K562 (cell line): Measurements from ENCODE around the gene HDAC7. TPM values are rescaled to one million over a fixed set of nuclear protein-coding genes. Genes with fewer than 3 reads are reported as not detected.

Source experiments
- BCLAF1 ChIP-seq, 2 experiments: fragments of 450-650 bp in 1 of 2; IDR thresholded peaks; 2 replicates each; pipeline ENCODE4 v1.6.1; 2011 to 2017; ENCODE audit warnings: low read depth in 2 of 2, antibody characterized with exemption in 1 of 2, borderline replicate concordance in 1 of 2, low read length in 1 of 2, mild to moderate bottlenecking in 1 of 2, mixed read lengths in 1 of 2; ENCODE audit not compliant: control insufficient read depth in 1 of 2
- BCOR ChIP-seq: fragments of 450-650 bp; IDR thresholded peaks from 2 replicates; pipeline ENCODE4 v1.6.1; 2016
- CCAR2 ChIP-seq: fragments of 200-400 bp; formaldehyde crosslinking; IDR thresholded peaks from 2 replicates; pipeline ENCODE4 v1.6.1; 2017; ENCODE audit warnings: mild to moderate bottlenecking, low read depth, low read length
- EHMT2 ChIP-seq: fragments of 450-650 bp; IDR thresholded peaks from 2 replicates; pipeline ENCODE4 v1.6.1; 2018; ENCODE audit warnings: antibody characterized with exemption
- ETV6 ChIP-seq, 3 experiments: fragments of 150-350 bp in 1 of 3; sonication (generic) in 1 of 3; formaldehyde crosslinking in 1 of 3; IDR thresholded peaks; 2 replicates each; pipeline versions ENCODE4 v1.6.1 to v1.8.0; 2014 to 2022; ENCODE audit warnings: borderline replicate concordance in 2 of 3, low read depth in 2 of 3, antibody characterized with exemption in 1 of 3, low read length in 1 of 3, mild to moderate bottlenecking in 1 of 3, missing genetic modification reagents in 1 of 3
- HNRNPL ChIP-seq: fragments of 200-400 bp; formaldehyde crosslinking; IDR thresholded peaks from 2 replicates; pipeline ENCODE4 v1.6.1; 2017; ENCODE audit warnings: low read depth, mild to moderate bottlenecking, low read length
- KDM1A ChIP-seq, 2 experiments: fragments of 450-650 bp; IDR thresholded peaks; 2 replicates each; pipeline ENCODE4 v1.6.1; 2016; ENCODE audit warnings: mild to moderate bottlenecking in 2 of 2
- MIER1 ChIP-seq: fragments of 450-650 bp; IDR thresholded peaks from 2 replicates; pipeline ENCODE4 v1.6.1; 2016; ENCODE audit warnings: antibody characterized with exemption, mild to moderate bottlenecking, low read depth
- MTA2 ChIP-seq: fragments of 450-650 bp; IDR thresholded peaks from 2 replicates; pipeline ENCODE4 v1.6.1; 2016; ENCODE audit warnings: low read depth
- NKRF ChIP-seq: fragments of 450-650 bp; IDR thresholded peaks from 2 replicates; pipeline ENCODE4 v1.6.1; 2016; ENCODE audit warnings: borderline replicate concordance
- RCOR1 ChIP-seq, 2 experiments: IDR thresholded peaks; 2 replicates each; pipeline ENCODE4 v1.6.1; 2012; ENCODE audit warnings: low read depth in 2 of 2, low read length in 2 of 2, borderline replicate concordance in 1 of 2, improper control_type of control experiment in 1 of 2
- RNF219 ChIP-seq: fragments of 250-450 bp; sonication (Bioruptor Pico); IDR thresholded peaks from 2 replicates; pipeline ENCODE4 v1.5.0; 2022; ENCODE audit warnings: mild to moderate bottlenecking
- ZBTB5 ChIP-seq: fragments of 450-650 bp; IDR thresholded peaks from 2 replicates; pipeline ENCODE4 v1.6.1; 2017; ENCODE audit warnings: antibody characterized with exemption
- ZNF277 ChIP-seq: fragments of 250-450 bp; sonication (Bioruptor Pico); IDR thresholded peaks from 2 replicates; pipeline ENCODE4 v1.8.0; 2022; ENCODE audit warnings: inconsistent platforms, mild to moderate bottlenecking, moderate library complexity, borderline replicate concordance
- ZNF561 ChIP-seq: fragments of 450-650 bp; formaldehyde crosslinking; conservative IDR thresholded peaks from 2 replicates; pipeline ENCODE4 v1.4.0; 2020; ENCODE audit warnings: mild to moderate bottlenecking, moderate library complexity
- polyA plus RNA-seq, 8 experiments: library from polyadenylated mRNA; depleted of rRNA in 4 of 8; stranded (reverse) in 5 of 8; unstranded in 3 of 8; fragments of >200 nt; fragmentation: Nextera tagmentation in 2 of 8; fragmentation: Illumina TruSeq in 1 of 8; extraction: Ambion mirVana in 2 of 8; extraction: Trizol in 1 of 8; gene quantifications; 2 replicates each; pipeline versions ENCODE4 v1.2.1 to v1.2.3, GENCODE V29; 2011 to 2014; ENCODE audit warnings: inconsistent platforms in 1 of 8, missing spikeins in 1 of 8
- total RNA-seq, 7 experiments: library from RNA; depleted of rRNA in 6 of 7; stranded (reverse); fragments of >200 nt in 6 of 7; fragmentation: Illumina TruSeq in 2 of 7; extraction: Trizol in 2 of 7; gene quantifications; 2 replicates each; pipeline versions ENCODE4 v1.2.1 to v1.2.3, GENCODE V29; 2011 to 2021; ENCODE audit warnings: low replicate concordance in 1 of 7

Gene HDAC7
- total and polyA plus RNA-seq, 9 of the 15 experiments (the other 6 are each of a cell fraction or from before 2014, with no cell fraction given), result 2.5 to 129 (median 31.1) TPM

- no peak for TF ChIP-seq ZNF277 (CRISPR knock-in tag)
- peak; percentile 68 to 75 for TF ChIP-seq KDM1A (IDR thresholded peaks at IDR 0.05)
- TF ChIP-seq ZNF561 (CRISPR knock-in tag), result no peak
- TF ChIP-seq NKRF, result peak; percentile 45; the same call in 1 of the 2 replicates
- TF ChIP-seq EHMT2, result no peak
- TF ChIP-seq MTA2, result peak; percentile 92
- no peak for TF ChIP-seq ZBTB5
- peak; percentile 71 to 93; a peak in 3 of 4 replicates for TF ChIP-seq RCOR1 (IDR thresholded peaks at IDR 0.05; ENCODE audit: borderline replicate concordance in 1 of 2, low read depth in 2 of 2, low read length in 2 of 2)
- TF ChIP-seq RNF219 (CRISPR knock-in tag), result no peak
- peak; percentile 60; the same call in 1 of the 2 replicates for TF ChIP-seq BCOR
- TF ChIP-seq BCLAF1 (IDR thresholded peaks at IDR 0.05; ENCODE audit: borderline replicate concordance in 1 of 2, control insufficient read depth in 1 of 2, low read depth in 2 of 2, low read length in 1 of 2), result no peak
- TF ChIP-seq CCAR2, result no peak
- no peak for TF ChIP-seq ETV6 (IDR thresholded peaks at IDR 0.05; ENCODE audit: borderline replicate concordance in 1 of 2, low read depth in 2 of 2, low read length in 1 of 2)
- no peak for TF ChIP-seq ETV6 (CRISPR knock-in tag; IDR thresholded peaks at IDR 0.05; ENCODE audit: borderline replicate concordance)
- no peak for TF ChIP-seq HNRNPL
- no peak for TF ChIP-seq MIER1
Measured at GRCh38 chr12:47777741-47778558, 41.8 kb downstream of the HDAC7 start (continued).
